ENCODE data around the gene FBXO15. TPM values are rescaled to one million over a fixed set of nuclear protein-coding genes. Genes with fewer than 3 reads are reported as not detected.

The FBXO15 gene
- total RNA-seq, 2 experiments from 2014 or later: 0.54 to 2.1 TPM

DNA sequence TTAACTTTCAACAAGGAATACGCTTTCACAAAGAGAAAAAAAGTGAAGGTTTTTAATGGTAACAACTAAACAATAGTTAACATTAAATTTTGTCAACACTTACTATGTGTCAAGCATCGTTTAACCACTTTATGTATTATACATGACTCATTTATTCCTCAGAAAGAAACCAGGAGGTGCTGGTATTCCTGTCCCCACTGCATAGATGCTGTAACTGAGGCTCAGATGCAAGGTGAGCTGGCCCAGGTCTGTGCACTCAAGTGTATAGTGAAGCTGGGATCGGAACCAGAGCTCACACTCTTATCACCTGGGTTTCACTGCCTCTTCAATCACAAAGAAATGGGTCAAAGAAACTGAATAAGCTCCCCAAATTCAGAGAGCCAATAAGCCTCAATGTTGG is 16.5 kb downstream of the FBXO15 start:
- Histone ChIP-seq H3K4me3 (ENCODE audit: low read depth, low read length, poor library complexity, severe bottlenecking) (no peak overlapping the region), H3K27ac (ENCODE audit: low read depth, low read length, poor library complexity, severe bottlenecking) (no peak overlapping the region), H3K79me2 (ENCODE audit: insufficient read depth, low read depth, low read length) (no peaks in the 10 kb centered on the region), H3K4me1 (ENCODE audit: insufficient read depth, low read length, poor library complexity, severe bottlenecking) (no peaks in the 10 kb centered on the region), H3K9me2 (ENCODE audit: insufficient read depth, low read length) (no peaks in the 10 kb centered on the region), H3K4me2 (ENCODE audit: low read length) (no peak overlapping the region), H3K36me3 (ENCODE audit: insufficient read depth, low read length) (no peaks in the 10 kb centered on the region), H3K9me3 (ENCODE audit: low read length) (no peaks in the 10 kb centered on the region), H4K20me1 (ENCODE audit: insufficient read depth, low read length) (no peaks in the 10 kb centered on the region), H2AFZ (ENCODE audit: low read length) (no peak overlapping the region)
- no peak for DNase-seq (ENCODE audit: low spot score)
- ChIA-PET CTCF (ENCODE audit: unreplicated experiment) (no interaction called here), POLR2A (no interaction called here)
- no TSS peak for BruUV-seq (replicated peaks)
- intact Hi-C loops (cut with micrococcal nuclease; ENCODE audit: unreplicated experiment): no loop called here
- TF ChIP-seq EZH2phosphoT487 (IDR thresholded peaks at IDR 0.05; ENCODE audit: borderline replicate concordance, low read depth, low read length): no peak
- TF ChIP-seq, protein P1, sequence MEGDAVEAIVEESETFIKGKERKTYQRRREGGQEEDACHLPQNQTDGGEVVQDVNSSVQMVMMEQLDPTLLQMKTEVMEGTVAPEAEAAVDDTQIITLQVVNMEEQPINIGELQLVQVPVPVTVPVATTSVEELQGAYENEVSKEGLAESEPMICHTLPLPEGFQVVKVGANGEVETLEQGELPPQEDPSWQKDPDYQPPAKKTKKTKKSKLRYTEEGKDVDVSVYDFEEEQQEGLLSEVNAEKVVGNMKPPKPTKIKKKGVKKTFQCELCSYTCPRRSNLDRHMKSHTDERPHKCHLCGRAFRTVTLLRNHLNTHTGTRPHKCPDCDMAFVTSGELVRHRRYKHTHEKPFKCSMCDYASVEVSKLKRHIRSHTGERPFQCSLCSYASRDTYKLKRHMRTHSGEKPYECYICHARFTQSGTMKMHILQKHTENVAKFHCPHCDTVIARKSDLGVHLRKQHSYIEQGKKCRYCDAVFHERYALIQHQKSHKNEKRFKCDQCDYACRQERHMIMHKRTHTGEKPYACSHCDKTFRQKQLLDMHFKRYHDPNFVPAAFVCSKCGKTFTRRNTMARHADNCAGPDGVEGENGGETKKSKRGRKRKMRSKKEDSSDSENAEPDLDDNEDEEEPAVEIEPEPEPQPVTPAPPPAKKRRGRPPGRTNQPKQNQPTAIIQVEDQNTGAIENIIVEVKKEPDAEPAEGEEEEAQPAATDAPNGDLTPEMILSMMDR (conservative IDR thresholded peaks at IDR 0.05; ENCODE audit: low read length): no peak

DNA sequence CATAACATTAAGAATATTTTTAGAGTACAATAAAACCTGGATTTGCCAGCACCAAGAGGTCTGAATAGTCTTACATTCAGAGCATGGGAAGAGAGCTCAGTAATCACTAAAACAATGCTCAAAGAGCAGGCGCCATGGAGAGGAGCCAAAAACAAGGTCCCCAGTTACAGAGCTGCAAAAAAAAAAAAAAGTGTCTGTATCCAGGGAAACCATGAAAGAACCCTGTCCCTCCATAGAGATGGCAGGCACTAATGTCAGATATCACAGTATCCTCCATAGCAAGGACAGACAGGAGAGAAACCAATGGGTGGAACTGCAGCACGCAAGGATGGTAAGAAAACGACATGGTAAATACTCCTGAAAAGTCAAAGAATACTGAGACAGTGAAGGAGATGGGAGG is 19.5 kb downstream of the FBXO15 start:
- no peaks in the 10 kb centered on the region for H3K4me1 ChIP-seq (ENCODE audit: insufficient read depth, low read length, poor library complexity, severe bottlenecking)
- no peaks in the 10 kb centered on the region for H3K9me3 ChIP-seq (ENCODE audit: low read length)
- TF ChIP-seq, protein P1 (conservative IDR thresholded peaks at IDR 0.05; ENCODE audit: low read length): no peak
- TF ChIP-seq EZH2phosphoT487 (IDR thresholded peaks at IDR 0.05; ENCODE audit: borderline replicate concordance, low read depth, low read length): no peak
- no peak overlapping the region for H3K27ac ChIP-seq (ENCODE audit: low read depth, low read length, poor library complexity, severe bottlenecking)
- POLR2A ChIA-PET: no interaction called here
- H3K9me2 ChIP-seq (ENCODE audit: insufficient read depth, low read length): no peaks in the 10 kb centered on the region
- no peak overlapping the region for H3K4me3 ChIP-seq (ENCODE audit: low read depth, low read length, poor library complexity, severe bottlenecking)
- no peak overlapping the region for H2AFZ ChIP-seq (ENCODE audit: low read length)
- CTCF ChIA-PET (ENCODE audit: unreplicated experiment): no interaction called here
- intact Hi-C loops (cut with micrococcal nuclease; ENCODE audit: unreplicated experiment): no loop called here
- H4K20me1 ChIP-seq (ENCODE audit: insufficient read depth, low read length): no peaks in the 10 kb centered on the region
- H3K4me2 ChIP-seq (ENCODE audit: low read length): no peak overlapping the region
- no peaks in the 10 kb centered on the region for H3K79me2 ChIP-seq (ENCODE audit: insufficient read depth, low read depth, low read length)
- DNase-seq (ENCODE audit: low spot score): no peak
- no peaks in the 10 kb centered on the region for H3K36me3 ChIP-seq (ENCODE audit: insufficient read depth, low read length)
- BruUV-seq (replicated peaks): no TSS peak

DNA sequence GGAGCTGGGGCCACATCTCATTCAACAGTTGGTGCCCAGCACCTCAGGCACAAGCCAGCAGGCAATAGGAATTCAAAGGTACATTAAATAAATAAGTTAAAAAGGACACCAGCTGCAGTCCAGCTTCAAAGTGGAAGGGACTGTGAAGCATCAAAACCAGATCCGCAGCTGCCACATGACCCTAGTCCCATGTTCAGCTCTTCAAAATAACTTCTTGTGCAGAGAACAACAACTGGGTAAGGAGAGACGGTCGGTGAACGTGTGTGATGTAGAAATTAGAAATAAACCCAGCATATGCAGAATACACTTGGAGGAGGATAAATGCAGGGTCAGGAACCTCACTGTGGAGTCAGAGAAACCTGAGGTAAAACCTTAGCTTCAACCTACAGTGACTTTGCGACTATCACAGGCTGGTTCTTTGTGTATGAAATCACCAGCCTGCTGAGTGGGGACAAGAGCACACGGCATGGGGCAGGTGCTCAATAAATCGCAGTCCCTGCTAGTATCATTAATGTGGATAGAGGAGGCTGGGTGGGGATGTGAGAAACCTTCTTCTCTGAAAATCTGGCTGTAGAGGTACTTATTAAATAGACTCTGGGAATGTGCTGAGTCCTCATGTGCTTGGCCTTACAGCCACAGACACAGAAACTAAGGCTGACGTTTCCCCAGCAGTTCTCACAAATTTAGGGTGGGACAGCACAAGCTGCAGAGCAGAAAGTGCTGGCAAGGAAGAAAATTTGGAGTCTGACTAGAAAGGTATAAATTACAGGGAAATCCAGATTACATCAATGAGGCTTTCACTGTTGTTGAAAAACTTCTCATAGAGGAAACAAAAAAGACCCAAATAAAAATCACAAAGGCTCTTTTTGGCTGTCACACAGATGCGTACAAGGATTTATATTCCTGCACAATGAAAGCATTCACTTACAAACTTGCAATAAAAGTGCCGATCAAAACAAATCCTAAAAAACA is 20.7 kb downstream of the FBXO15 start:
- no peaks in the 10 kb centered on the region for H3K36me3 ChIP-seq (ENCODE audit: insufficient read depth, low read length)
- H2AFZ ChIP-seq (ENCODE audit: low read length): no peak overlapping the region
- H3K4me2 ChIP-seq (ENCODE audit: low read length): no peak overlapping the region
- H3K9me3 ChIP-seq (ENCODE audit: low read length): no peaks in the 10 kb centered on the region
- TF ChIP-seq, protein P1 (conservative IDR thresholded peaks at IDR 0.05; ENCODE audit: low read length): no peak
- no peak for TF ChIP-seq EZH2phosphoT487 (IDR thresholded peaks at IDR 0.05; ENCODE audit: borderline replicate concordance, low read depth, low read length)
- H3K9me2 ChIP-seq (ENCODE audit: insufficient read depth, low read length): no peaks in the 10 kb centered on the region
- ChIA-PET POLR2A (no interaction called here), CTCF (ENCODE audit: unreplicated experiment) (no interaction called here)
- H3K4me1 ChIP-seq (ENCODE audit: insufficient read depth, low read length, poor library complexity, severe bottlenecking): no peaks in the 10 kb centered on the region
- BruUV-seq (replicated peaks): no TSS peak
- intact Hi-C loops (cut with micrococcal nuclease; ENCODE audit: unreplicated experiment): no loop called here
- H3K79me2 ChIP-seq (ENCODE audit: insufficient read depth, low read depth, low read length): no peaks in the 10 kb centered on the region
- no peak overlapping the region for H3K27ac ChIP-seq (ENCODE audit: low read depth, low read length, poor library complexity, severe bottlenecking)
- H3K4me3 ChIP-seq (ENCODE audit: low read depth, low read length, poor library complexity, severe bottlenecking): no peak overlapping the region
- no peaks in the 10 kb centered on the region for H4K20me1 ChIP-seq (ENCODE audit: insufficient read depth, low read length)
- DNase-seq (ENCODE audit: low spot score): no peak
